Nephron progenitor cell (in vitro differentiated cells): ENCODE data around the gene OTUD3.

Experiments
- DNase-seq: peaks from one replicate; pipeline ENCODE4 v3.0.0; 2021
- H3K27ac Mint-ChIP-seq: 2 replicates; pipeline ENCODE4 v1.8.0; 2021; ENCODE audit warnings: mild to moderate bottlenecking, moderate library complexity, mixed read lengths
- H3K27me3 Mint-ChIP-seq: 2 replicates; pipeline ENCODE4 v1.8.0; 2021; ENCODE audit warnings: mild to moderate bottlenecking, low read depth, mixed read lengths; ENCODE audit not compliant: poor library complexity
- H3K36me3 Mint-ChIP-seq: 2 replicates; pipeline ENCODE4 v1.8.0; 2021; ENCODE audit warnings: low read depth, mixed read lengths
- H3K4me1 Mint-ChIP-seq: 2 replicates; pipeline ENCODE4 v1.8.0; 2021; ENCODE audit warnings: mixed read lengths
- H3K4me3 Mint-ChIP-seq: 2 replicates; pipeline ENCODE4 v1.8.0; 2021; ENCODE audit warnings: mild to moderate bottlenecking, moderate library complexity, mixed read lengths
- H3K9me3 Mint-ChIP-seq: 2 replicates; pipeline ENCODE4 v1.8.0; 2021; ENCODE audit warnings: mild to moderate bottlenecking, moderate library complexity, mixed read lengths
- TF ChIP-seq, protein P1 (sequence below): fragments of 200-600 bp; sonication (generic); IDR thresholded peaks from 2 replicates; pipeline ENCODE4 v1.5.0; 2021; ENCODE audit warnings: antibody characterized with exemption

OTUD3 gene

DNA sequence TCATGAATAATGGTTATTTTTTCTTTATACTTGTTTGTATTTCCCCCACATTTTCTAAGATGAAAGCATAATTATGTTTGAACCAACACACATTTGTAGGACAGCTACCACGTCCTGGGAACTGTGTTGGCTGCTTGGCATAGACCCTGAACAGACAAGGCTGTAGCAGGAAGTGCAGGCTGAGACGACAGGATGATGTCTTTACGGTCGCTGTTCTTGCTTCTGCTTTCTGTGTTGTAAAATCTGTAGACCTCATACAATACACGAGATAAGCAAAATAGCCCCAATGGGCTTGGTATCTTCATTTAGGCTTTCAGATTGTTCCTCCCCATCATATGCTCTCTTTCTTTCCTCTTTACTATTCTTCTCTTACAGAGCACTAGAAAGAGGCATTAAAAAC lies 23.3 kb upstream of the OTUD3 start:
- Mint-ChIP-seq H3K27me3 (peaks cover 30% of the 10 kb centered on the region), H3K9me3 (peaks cover 17% of the 10 kb centered on the region), H3K4me1 (no peaks in the 10 kb centered on the region), H3K36me3 (no peaks in the 10 kb centered on the region), H3K4me3 (no peak overlapping the region), H3K27ac (no peak overlapping the region)
- TF ChIP-seq, protein P1, sequence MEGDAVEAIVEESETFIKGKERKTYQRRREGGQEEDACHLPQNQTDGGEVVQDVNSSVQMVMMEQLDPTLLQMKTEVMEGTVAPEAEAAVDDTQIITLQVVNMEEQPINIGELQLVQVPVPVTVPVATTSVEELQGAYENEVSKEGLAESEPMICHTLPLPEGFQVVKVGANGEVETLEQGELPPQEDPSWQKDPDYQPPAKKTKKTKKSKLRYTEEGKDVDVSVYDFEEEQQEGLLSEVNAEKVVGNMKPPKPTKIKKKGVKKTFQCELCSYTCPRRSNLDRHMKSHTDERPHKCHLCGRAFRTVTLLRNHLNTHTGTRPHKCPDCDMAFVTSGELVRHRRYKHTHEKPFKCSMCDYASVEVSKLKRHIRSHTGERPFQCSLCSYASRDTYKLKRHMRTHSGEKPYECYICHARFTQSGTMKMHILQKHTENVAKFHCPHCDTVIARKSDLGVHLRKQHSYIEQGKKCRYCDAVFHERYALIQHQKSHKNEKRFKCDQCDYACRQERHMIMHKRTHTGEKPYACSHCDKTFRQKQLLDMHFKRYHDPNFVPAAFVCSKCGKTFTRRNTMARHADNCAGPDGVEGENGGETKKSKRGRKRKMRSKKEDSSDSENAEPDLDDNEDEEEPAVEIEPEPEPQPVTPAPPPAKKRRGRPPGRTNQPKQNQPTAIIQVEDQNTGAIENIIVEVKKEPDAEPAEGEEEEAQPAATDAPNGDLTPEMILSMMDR: no peak
- DNase-seq: no peak

DNA sequence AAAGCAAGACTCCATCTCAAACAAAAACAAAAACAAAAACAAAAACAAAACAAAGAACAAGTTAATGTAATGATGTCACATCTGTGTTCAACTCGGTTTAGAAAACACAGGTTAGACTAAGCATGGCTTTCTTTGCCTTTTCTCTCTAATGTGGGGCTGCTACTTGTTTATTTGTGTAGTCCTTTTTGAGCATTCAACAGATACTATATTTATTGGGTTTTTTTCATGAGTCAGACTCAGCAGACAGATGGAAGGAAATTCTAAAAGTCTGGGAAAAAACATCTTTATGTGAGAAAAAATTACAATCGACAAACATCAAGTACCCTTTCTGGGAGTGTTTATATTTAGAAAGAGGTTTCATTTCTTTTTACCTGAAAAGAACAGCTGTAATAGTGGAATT lies 22.3 kb upstream of the OTUD3 start:
- Mint-ChIP-seq H3K27me3 (peaks cover 28% of the 10 kb centered on the region), H3K4me1 (no peaks in the 10 kb centered on the region), H3K9me3 (peaks cover 24% of the 10 kb centered on the region), H3K36me3 (no peaks in the 10 kb centered on the region), H3K4me3 (no peak overlapping the region), H3K27ac (no peak overlapping the region)
- TF ChIP-seq, protein P1: no peak
- DNase-seq: no peak

DNA sequence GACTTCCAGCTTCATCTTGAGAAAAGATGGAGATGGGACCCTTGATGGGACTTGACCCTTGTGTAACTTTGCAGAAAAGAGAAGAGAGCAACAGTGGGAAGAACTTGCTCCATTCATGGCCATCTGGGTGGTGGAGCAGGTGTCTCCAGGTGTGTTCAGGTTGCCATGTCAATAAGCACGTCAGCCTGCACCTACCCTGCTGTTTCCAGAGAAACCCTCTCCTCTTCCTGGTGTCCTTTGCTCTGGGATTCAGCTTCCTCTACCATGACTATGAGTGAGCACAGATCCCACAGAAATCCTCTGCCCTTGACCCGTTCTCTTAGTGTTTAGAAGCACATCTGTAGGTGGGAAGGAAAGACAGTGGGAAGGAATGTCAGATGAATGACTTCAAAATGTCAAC lies 21.8 kb upstream of the OTUD3 start:
- Mint-ChIP-seq H3K27me3 (peaks cover 28% of the 10 kb centered on the region), H3K4me1 (no peaks in the 10 kb centered on the region), H3K27ac (no peak overlapping the region), H3K36me3 (no peaks in the 10 kb centered on the region), H3K4me3 (no peak overlapping the region), H3K9me3 (peaks cover 24% of the 10 kb centered on the region)
- DNase-seq: no peak
- TF ChIP-seq, protein P1: no peak

DNA sequence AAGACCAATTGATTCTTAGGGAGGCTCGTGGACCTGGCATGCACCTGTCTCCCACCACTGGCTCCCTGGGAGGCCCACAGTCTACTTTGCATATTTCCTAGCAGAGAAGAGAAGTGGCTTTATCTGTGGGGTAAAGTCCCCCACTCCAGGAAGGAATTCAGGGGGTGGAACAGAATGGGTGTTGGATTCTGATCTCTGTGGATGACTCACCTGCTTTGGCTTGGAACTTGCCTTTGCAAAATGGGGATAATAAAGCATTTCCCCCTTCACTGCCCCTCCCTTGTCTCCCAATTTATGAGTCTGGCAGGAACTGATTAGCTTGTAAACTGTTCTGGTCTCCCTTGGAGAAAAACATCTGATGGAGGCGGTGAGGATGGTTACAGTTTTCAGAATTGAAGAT lies 21.2 kb upstream of the OTUD3 start:
- TF ChIP-seq, protein P1: no peak
- H3K27ac Mint-ChIP-seq: no peak overlapping the region
- DNase-seq: no peak
- H3K4me1 Mint-ChIP-seq: no peaks in the 10 kb centered on the region
- no peaks in the 10 kb centered on the region for H3K36me3 Mint-ChIP-seq
- peaks cover 28% of the 10 kb centered on the region for H3K27me3 Mint-ChIP-seq
- no peak overlapping the region for H3K4me3 Mint-ChIP-seq
- peaks cover 24% of the 10 kb centered on the region for H3K9me3 Mint-ChIP-seq

DNA sequence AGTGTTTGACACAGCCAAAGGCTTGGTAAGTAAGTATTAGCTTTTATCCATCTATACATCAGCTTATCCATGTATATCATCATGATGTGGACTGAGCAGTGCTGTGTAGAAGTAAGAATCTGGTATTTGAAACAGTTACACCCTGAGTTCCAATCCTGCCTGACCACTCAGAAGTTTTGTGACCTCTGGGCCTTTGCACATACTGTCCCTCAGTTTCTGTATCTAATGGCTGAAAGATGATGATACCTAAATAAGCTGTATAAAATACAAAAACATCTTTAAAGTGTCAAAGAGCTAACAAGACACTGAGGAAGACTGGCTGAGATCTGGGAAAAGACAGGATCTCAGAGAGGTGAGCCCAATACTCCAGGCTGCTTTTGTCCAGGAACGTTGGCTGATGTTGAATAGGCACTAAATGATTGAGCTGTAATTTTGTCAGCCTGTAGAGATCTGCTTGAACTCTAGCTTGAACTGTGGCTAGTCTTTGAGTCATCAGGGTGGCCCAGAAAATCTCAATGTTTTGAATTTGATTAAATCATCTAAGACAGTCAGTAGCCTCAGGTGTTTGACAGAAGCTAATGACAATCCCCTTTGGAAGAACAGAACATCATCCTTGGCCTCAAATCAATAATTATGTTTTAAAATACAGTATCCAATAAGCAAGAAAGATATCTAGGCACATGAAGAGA lies 20.2 kb upstream of the OTUD3 start:
- H3K27me3 Mint-ChIP-seq: peaks cover 28% of the 10 kb centered on the region
- no peak for DNase-seq
- H3K9me3 Mint-ChIP-seq: peaks cover 24% of the 10 kb centered on the region
- H3K36me3 Mint-ChIP-seq: no peaks in the 10 kb centered on the region
- TF ChIP-seq, protein P1: no peak
- H3K4me1 Mint-ChIP-seq: peaks cover 5% of the 10 kb centered on the region
- no peak overlapping the region for H3K27ac Mint-ChIP-seq
- no peak overlapping the region for H3K4me3 Mint-ChIP-seq

DNA sequence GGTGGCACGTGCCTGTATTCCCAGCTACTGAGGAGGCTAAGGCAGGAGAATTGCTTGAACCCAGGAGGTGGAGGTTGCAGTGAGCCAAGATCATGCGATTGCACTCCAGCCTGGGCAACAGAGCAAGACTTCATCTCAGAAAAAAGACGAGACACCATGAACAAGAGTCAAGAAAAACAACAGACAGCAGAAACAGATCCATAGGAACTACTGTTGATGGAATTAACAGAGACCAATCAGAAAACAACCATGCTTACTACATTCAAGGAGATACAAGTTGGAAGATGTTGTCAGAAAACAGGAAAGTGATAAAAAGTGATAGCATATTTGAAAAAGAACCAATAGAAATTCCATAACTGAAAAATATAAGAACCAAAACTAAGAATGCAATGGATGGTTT lies 19.3 kb upstream of the OTUD3 start:
- peaks cover 5% of the 10 kb centered on the region for H3K4me1 Mint-ChIP-seq
- no peak for DNase-seq
- H3K4me3 Mint-ChIP-seq: no peak overlapping the region
- TF ChIP-seq, protein P1: no peak
- H3K27ac Mint-ChIP-seq: no peak overlapping the region
- H3K9me3 Mint-ChIP-seq: peaks cover 24% of the 10 kb centered on the region
- peaks cover 29% of the 10 kb centered on the region for H3K27me3 Mint-ChIP-seq
- H3K36me3 Mint-ChIP-seq: no peaks in the 10 kb centered on the region
